ENCODE measurements around the gene CBR1. TPM values are rescaled to one million over a fixed set of nuclear protein-coding genes. Genes with fewer than 3 reads are reported as not detected.
A peak's percentile ranks its signal among the peaks of the same experiment; 100 is the strongest.

Gene CBR1
- total and polyA plus RNA-seq, 2 of the 13 experiments (the other 11 are each of a cell fraction or from before 2014, with no cell fraction given) = 33.7 to 38.7 TPM

DNA sequence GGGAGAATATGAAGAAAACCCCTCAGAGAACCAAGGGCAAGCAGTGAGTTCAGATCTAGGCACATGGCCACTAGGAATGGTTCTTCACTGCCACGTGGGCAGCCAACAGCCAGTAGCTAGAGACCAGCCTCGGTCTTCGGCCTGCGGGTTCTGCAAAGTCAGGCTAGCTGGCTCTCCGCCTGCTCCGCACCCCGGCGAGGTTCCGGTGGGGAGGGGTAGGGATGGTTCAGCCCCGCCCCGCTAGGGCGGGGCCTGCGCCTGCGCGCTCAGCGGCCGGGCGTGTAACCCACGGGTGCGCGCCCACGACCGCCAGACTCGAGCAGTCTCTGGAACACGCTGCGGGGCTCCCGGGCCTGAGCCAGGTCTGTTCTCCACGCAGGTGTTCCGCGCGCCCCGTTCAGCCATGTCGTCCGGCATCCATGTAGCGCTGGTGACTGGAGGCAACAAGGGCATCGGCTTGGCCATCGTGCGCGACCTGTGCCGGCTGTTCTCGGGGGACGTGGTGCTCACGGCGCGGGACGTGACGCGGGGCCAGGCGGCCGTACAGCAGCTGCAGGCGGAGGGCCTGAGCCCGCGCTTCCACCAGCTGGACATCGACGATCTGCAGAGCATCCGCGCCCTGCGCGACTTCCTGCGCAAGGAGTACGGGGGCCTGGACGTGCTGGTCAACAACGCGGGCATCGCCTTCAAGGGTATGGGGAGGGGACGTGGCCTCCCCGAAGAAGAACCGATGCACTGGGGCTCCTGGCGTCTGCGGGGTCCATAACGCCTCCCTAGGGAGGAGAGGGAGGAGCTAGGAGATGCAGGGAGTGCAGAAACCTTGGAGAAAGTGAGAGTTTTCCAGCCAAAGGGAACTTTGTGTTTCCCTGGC, at the start of gene CBR1 (continued):
- TF ChIP-seq, protein P1, sequence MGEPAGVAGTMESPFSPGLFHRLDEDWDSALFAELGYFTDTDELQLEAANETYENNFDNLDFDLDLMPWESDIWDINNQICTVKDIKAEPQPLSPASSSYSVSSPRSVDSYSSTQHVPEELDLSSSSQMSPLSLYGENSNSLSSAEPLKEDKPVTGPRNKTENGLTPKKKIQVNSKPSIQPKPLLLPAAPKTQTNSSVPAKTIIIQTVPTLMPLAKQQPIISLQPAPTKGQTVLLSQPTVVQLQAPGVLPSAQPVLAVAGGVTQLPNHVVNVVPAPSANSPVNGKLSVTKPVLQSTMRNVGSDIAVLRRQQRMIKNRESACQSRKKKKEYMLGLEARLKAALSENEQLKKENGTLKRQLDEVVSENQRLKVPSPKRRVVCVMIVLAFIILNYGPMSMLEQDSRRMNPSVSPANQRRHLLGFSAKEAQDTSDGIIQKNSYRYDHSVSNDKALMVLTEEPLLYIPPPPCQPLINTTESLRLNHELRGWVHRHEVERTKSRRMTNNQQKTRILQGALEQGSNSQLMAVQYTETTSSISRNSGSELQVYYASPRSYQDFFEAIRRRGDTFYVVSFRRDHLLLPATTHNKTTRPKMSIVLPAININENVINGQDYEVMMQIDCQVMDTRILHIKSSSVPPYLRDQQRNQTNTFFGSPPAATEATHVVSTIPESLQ (CRISPR knock-in tag; conservative IDR thresholded peaks at IDR 0.05) = no peak
- TF ChIP-seq ZNF616 (CRISPR knock-in tag; IDR thresholded peaks at IDR 0.05; ENCODE audit: low read depth) (peak; percentile 79; the same call in 1 of the 2 replicates), TBX2 (CRISPR knock-in tag; IDR thresholded peaks at IDR 0.05; ENCODE audit: borderline replicate concordance) (peak; percentile 11; the same call in 1 of the 2 replicates), ZNF256 (CRISPR knock-in tag; conservative IDR thresholded peaks at IDR 0.05) (peak; percentile 50; the same call in 1 of the 2 replicates), ZNF709 (CRISPR knock-in tag; IDR thresholded peaks at IDR 0.05) (0 out of 2 replicates have a peak, but pooled peaks have one; percentile 58), HOXA7 (CRISPR knock-in tag; IDR thresholded peaks at IDR 0.05) (no peak), ZSCAN20 (CRISPR knock-in tag; IDR thresholded peaks at IDR 0.05; ENCODE audit: borderline replicate concordance) (0 out of 2 replicates have a peak, but pooled peaks have one; percentile 52), KLF12 (CRISPR knock-in tag; IDR thresholded peaks at IDR 0.05; ENCODE audit: borderline replicate concordance) (peak; percentile 73; the same call in 1 of the 2 replicates), ZC3H13 (CRISPR knock-in tag; IDR thresholded peaks at IDR 0.05) (no peak; the same call in 1 of the 2 replicates), ZNF232 (CRISPR knock-in tag; IDR thresholded peaks at IDR 0.05; ENCODE audit: borderline replicate concordance) (peak; percentile 76; the same call in 1 of the 2 replicates), EEA1 (CRISPR knock-in tag; IDR thresholded peaks at IDR 0.05; ENCODE audit: borderline replicate concordance) (peak; percentile 59; the same call in 1 of the 2 replicates), SATB2 (CRISPR knock-in tag; IDR thresholded peaks at IDR 0.05) (0 out of 2 replicates have a peak, but pooled peaks have one; percentile 69), ZNF605 (CRISPR knock-in tag; IDR thresholded peaks at IDR 0.05) (0 out of 2 replicates have a peak, but pooled peaks have one; percentile 15), MBD4 (IDR thresholded peaks at IDR 0.05; ENCODE audit: borderline replicate concordance, low read length) (no peak), ZNF543 (CRISPR knock-in tag; IDR thresholded peaks at IDR 0.05) (peak; percentile 71; the same call in 1 of the 2 replicates), RARG (CRISPR knock-in tag; IDR thresholded peaks at IDR 0.05; ENCODE audit: low read depth) (no peak), ZNF501 (CRISPR knock-in tag; IDR thresholded peaks at IDR 0.05) (peak; percentile 79), SMYD3 (CRISPR knock-in tag; IDR thresholded peaks at IDR 0.05) (no peak)
- TF ChIP-seq, protein P2, sequence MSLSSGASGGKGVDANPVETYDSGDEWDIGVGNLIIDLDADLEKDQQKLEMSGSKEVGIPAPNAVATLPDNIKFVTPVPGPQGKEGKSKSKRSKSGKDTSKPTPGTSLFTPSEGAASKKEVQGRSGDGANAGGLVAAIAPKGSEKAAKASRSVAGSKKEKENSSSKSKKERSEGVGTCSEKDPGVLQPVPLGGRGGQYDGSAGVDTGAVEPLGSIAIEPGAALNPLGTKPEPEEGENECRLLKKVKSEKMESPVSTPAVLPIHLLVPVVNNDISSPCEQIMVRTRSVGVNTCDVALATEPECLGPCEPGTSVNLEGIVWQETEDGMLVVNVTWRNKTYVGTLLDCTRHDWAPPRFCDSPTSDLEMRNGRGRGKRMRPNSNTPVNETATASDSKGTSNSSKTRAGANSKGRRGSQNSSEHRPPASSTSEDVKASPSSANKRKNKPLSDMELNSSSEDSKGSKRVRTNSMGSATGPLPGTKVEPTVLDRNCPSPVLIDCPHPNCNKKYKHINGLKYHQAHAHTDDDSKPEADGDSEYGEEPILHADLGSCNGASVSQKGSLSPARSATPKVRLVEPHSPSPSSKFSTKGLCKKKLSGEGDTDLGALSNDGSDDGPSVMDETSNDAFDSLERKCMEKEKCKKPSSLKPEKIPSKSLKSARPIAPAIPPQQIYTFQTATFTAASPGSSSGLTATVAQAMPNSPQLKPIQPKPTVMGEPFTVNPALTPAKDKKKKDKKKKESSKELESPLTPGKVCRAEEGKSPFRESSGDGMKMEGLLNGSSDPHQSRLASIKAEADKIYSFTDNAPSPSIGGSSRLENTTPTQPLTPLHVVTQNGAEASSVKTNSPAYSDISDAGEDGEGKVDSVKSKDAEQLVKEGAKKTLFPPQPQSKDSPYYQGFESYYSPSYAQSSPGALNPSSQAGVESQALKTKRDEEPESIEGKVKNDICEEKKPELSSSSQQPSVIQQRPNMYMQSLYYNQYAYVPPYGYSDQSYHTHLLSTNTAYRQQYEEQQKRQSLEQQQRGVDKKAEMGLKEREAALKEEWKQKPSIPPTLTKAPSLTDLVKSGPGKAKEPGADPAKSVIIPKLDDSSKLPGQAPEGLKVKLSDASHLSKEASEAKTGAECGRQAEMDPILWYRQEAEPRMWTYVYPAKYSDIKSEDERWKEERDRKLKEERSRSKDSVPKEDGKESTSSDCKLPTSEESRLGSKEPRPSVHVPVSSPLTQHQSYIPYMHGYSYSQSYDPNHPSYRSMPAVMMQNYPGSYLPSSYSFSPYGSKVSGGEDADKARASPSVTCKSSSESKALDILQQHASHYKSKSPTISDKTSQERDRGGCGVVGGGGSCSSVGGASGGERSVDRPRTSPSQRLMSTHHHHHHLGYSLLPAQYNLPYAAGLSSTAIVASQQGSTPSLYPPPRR (CRISPR knock-in tag; IDR thresholded peaks at IDR 0.05; ENCODE audit: borderline replicate concordance) = 0 out of 2 replicates have a peak, but pooled peaks have one; percentile 40
- TF ChIP-seq, protein P3, sequence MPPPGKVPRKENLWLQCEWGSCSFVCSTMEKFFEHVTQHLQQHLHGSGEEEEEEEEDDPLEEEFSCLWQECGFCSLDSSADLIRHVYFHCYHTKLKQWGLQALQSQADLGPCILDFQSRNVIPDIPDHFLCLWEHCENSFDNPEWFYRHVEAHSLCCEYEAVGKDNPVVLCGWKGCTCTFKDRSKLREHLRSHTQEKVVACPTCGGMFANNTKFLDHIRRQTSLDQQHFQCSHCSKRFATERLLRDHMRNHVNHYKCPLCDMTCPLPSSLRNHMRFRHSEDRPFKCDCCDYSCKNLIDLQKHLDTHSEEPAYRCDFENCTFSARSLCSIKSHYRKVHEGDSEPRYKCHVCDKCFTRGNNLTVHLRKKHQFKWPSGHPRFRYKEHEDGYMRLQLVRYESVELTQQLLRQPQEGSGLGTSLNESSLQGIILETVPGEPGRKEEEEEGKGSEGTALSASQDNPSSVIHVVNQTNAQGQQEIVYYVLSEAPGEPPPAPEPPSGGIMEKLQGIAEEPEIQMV (CRISPR knock-in tag; IDR thresholded peaks at IDR 0.05; ENCODE audit: low read depth) = no peak
